GM21786 (cell line): ENCODE data around the gene NRAS.
"Not testable (repeated sequence)": the region's sequence is repeated elsewhere in the genome, so short reads cannot be mapped to it uniquely, and the experiment has no call there.

Source experiments
- ATAC-seq: cut with Tn5 transposase; IDR thresholded peaks from one replicate; pipeline ENCODE4 v1.9.1; 2021; ENCODE audit not compliant: unreplicated experiment

The NRAS gene

DNA sequence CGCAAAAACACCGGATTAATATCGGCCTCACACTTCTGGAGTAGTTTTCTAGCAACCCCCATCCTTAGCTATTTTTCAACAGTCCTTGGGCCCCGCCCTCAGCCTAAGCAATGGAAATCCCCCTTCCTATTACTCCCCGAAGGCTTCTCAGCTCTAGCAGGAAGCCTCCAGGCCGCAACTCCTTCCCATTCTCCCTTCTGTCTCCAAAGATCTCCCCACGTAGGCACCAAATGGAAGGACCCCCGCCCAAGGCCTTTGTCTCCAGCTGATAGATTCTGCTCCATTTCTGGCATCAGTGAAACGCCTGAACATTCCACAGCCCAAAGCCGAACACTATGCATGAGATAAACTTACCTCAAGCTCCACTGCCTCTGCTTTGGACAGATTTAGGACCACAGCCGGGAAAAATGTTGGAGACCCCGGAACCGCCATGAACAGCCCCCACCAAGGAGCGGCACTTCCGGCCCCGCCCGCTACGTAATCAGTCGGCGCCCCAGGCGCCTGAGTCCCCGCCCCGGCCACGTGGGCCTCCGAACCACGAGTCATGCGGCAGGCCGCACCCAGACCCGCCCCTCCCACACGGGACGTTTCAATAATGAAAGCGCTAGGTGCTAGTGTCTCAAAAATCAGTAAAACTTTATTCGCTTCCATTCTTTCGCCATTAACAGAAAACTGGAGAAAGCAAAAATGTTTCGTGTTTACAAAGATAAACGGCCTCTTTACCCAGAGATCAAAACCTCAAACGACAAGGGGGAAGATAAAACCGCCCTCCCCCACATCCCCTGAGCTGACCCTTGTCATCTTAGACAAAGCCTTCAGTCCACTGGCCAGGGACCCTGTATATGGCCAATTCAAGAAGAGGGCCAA lies at the start of gene NRAS:
TSS of gene NRAS (minus strand) at position 468 of the 867 bp plus-strand sequence. CDS start 611 bp downstream, outside the sequence.
- ATAC-seq = peak; percentile 92

GRCh38 chr1:114764689-114765088 lies 48.1 kb upstream of the NRAS start:
- ATAC-seq = no peak

- no peak for ATAC-seq
These were observed 41.8 kb upstream of the NRAS start for GRCh38 chr1:114758256-114758832.

DNA sequence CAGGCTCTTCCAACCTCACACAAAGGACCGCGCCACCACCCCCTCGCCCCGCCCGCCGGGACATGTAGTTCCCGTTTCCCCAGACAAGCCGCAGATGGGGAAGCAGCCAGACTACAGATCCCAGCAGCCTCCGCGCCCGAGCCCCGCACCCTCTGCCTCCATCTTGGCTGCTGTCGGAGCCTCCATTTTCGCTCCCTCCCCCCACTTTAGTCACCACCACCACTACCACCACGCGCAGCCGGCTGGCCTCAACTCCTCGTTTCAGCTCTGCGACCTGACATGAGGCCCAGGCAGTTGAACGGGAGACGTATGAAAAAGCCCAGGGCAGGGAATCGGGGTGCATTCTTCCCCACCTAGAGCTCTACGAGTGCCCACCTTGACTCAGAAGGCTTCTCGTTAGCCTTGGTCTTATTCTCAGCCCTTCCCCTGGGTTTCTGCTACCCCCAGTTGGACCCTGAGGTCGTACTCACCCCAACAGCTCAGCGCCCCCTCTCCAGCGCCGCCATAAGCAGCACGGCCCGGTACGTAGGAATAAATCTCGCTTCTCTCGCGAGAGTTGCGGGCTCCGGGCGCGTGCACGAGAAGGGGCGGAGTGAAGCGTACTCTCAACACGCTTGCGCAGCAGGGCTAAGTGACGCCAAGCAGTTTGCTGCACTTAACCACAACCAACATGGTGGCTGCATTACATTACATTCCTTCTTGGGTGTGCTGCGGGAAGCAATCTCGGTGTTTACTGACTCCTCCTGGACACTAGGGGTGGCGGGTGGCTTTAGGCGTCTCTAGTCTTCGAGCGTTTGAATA lies 41.1 kb upstream of the NRAS start, which contains the start of gene CSDE1:
TSS of gene CSDE1 (minus strand) at position 530 of the 801 bp plus-strand sequence. CDS start 18,094 bp downstream, outside the sequence.
- peak; percentile 72 for ATAC-seq

GRCh38 chr1:114756949-114757454 lies 40.4 kb upstream of the NRAS start:
- ATAC-seq = no peak

- peak; percentile 33 for ATAC-seq
These were observed 39.7 kb upstream of the NRAS start for GRCh38 chr1:114756009-114756892.

- no peak for ATAC-seq
These were observed 38.7 kb upstream of the NRAS start for GRCh38 chr1:114755006-114755931.

DNA sequence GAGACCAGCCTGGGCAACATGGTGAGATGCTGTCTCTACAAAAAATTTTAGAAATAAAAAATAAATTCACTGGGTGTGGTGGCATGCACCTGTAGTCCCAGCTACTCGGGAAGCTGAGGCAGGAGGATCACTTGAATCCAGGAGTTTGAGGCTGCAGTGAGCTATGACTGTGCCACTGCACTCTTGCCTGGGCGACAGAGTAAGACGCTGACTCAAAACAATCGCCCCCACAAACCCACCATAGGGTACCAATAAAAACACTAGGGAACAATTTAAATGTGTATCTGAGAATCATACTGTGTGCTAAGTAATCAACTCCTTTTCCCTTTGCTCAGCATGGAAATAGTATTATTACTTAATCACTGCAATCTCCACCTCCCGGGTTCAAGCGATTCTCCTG lies 37.1 kb upstream of the NRAS start:
- ATAC-seq = not testable (repeated sequence)

DNA sequence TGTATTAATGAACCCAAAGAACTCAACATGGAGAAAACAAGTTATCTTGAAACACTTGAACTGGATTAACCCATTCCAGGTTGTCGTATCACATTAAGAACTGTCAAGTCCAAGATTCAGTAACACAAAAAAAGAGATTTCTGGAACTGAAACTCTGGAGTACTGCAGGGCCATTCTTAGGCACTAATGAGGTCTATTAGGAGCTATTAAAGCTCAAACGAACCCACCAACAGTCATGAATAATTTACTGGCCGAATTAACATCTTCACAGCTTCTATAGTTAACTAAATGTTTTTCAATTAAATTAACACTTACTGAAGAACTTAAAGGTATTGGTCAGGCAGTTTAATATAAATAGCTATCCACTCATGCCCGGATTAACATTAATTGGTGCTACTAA lies 36.6 kb upstream of the NRAS start:
- no peak for ATAC-seq

GRCh38 chr1:114750780-114751179 lies 34.2 kb upstream of the NRAS start:
- ATAC-seq = no peak

DNA sequence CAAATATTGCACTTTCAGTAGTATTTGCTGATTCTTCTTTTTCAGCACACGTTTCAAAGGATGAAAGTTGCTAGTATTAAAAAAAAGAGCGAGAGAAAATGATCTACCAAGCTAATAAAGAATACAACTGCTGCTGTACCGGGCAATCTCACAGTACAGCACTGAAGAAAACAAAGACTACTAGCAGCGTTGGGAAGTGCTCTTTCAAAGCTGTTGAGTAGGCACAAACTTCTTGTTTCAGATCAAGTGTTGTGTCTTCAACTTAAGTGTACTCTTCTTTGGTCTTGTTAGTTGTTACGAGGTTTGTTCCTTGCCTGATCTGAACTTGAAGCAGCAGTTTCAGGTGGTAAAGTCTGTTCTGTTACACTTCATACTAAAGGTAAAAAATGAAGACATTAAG lies 33.3 kb upstream of the NRAS start:
- ATAC-seq = no peak

GRCh38 chr1:114746450-114747121 lies 30.0 kb upstream of the NRAS start:
- no peak for ATAC-seq

DNA sequence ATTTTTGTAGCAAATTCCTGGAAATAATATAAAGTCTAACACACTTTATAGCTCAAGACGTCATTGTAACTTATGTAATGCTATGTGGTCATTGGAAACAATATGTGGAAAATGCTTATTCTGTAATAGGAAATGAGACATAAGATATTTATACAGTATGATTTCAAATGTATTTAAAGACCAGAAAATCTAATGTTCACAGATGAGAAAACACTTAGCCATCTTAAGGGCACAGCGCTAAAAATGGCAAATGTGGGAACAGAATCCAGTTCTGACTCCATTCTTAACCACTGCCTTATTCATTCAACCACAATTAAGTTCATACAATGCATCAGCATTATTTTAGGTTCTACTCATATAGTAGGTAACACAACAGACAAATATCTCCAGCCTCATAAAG lies 28.7 kb upstream of the NRAS start:
- ATAC-seq = no peak

- no peak for ATAC-seq
These were observed 25.6 kb upstream of the NRAS start for GRCh38 chr1:114741963-114742746.

DNA sequence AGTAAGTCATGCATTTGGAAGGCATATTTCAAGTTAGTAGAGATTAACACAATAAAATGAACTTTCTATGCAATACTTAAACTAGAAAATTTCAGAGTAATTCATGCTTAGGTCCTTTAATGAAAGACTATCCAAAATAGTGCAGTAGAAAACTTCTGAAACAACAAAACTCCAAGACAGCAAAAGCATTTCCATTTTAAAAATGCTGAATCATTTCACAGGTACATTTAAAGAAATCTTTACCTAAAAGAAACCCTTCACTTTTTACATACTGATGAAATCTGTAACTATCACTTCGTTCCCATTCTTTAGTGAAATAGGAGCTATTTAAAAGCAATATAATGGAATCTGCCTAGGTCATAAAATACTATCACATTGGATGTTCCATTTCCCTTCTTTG lies 23.8 kb upstream of the NRAS start:
- no peak for ATAC-seq

DNA sequence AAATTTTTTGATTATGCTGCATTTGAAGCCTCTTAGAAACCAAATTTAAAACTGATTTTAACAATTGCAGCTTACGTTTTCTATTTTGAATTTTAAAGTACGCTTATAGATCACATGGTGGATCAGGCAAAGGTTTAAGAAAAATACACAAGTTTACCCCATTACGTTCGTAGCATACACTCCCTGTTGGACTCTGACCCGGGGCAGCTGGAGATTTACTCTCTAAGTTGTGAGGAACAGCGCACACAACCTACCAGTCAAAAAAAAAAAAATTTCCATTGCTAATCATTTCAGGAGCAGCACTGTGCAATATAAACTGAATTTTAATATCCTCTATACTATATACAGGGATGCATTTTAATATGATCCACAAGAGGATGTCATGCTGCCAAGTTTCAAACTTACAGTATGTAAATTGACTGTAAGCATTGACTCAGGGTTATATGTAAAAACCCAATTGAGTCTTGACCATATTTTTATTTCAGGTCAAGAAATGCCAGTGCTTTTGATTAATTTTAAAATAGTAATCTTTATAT lies 20.8 kb upstream of the NRAS start:
- ATAC-seq = no peak

DNA sequence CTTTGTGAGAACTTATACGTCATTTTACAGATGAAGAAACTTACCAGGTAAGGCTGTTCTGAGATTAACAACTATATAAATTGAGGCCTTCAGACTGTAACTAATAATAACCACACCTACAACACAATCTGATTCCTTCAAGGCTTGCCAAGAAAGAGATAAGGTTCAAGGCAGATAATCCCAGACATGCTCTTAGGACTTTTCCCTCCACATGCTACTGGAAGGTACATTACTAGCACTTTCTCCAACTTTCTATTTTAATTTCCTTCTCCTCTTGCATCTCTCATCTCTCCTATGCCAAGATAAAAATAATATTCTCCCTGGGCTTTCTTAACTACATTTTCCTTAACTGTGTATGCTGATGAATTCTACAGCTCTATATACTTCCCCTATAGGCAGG lies 18.9 kb upstream of the NRAS start:
- no peak for ATAC-seq

GRCh38 chr1:114729782-114730181 lies 13.2 kb upstream of the NRAS start:
- no peak for ATAC-seq
